HG03354 (cell line): ENCODE measurements around the gene LHX6.

ENCODE experiments used
- ATAC-seq: cut with Tn5 transposase; IDR thresholded peaks from one replicate; pipeline ENCODE4 v1.9.1; 2021; ENCODE audit warnings: mild to moderate bottlenecking; ENCODE audit not compliant: unreplicated experiment, poor library complexity, severe bottlenecking

LHX6 gene

DNA sequence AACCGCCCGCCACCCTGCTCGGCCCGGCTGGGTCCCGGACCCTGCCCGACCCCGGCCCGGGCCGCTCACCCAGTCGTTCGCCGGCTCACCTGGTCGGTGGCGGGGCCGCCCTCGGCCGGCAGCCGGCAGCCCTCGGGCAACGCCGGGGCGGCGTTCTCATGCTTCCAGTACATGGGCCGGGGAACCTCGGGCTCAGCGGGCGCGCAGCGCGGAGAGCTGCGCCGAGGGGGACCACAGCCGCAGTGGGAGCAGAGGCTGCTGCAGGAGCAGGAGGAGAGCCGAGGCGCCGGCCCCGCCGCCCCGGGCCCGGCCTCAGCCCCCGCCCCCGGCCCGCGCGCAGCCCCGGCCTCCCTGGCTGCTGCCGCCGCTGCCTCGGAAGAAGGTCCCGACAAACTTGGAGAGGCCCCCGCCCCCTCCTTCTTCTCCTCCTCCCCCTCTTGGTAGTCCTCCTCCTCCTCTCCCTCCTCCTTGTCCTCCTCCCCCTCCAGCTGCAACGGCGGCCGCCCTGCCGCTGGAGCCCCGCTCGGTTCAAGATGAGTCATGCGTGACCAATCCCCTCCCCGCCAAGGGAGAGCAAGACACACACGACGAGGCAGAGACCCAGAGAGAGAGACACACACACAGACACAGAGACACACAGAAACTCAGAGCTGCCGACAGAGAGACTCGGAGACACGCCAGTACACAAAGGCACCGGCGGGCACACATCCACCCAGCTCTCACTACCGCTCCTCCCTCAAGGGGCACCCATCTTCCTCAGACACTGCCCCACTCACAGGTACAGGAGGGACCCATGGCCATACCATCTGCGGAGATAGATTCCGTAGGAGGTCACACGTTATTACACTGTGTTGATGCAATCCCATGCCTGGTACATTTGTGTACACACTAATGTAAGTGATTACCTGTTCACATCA is at the start of gene LHX6:
LHX6 (minus strand) TSS at position 390 of the 917 bp plus-strand sequence; CDS start at position 173, 217 bp downstream.
- ATAC-seq: no peak

DNA sequence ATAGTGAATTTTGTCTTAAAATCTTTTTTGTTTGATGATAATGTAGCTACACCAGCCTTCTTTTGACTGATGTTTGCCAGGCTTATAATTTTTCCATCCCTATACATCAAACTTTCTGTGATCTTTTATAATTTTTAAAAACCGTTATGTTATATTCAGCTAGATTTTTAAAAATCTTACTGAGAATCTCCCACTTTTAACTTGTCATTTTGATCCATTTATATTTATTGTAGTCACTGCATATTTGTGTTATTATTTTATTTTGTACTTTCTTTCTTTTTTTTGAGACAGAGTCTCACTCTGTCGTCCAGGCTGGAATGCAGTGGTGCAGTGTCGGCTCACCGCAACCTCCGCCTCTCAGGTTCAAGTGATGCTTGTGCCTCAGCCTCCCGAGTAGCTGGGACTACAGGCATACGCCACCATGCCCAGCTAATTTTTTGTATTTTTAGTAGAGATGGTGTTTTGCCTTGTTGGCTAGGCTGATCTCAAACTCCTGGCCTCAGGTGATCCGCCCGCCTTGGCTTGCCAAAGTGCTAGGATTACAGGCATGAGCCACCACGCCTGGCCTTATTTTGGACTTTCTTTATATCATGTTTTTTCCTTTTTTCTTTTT is 48.6 kb upstream of the LHX6 start:
- no peak for ATAC-seq

DNA sequence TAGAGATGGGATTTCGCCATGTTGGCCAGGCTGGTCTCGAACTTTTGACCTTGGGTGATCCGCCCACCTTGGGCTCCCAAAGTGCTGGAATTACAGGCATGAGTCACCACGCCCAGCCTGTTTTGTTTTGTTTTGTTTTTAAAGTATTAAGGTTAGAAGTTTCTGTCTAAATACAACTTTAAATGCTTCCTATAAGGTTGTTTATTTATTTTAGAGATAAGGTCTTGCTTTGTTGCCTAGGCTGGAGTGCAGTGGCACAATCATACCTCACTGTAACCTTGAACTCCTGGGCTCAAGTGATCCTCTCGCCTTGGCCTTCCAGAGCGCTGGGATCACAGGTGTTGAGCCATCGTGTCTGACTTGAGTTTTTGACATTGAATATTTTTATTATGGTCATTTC is 47.3 kb upstream of the LHX6 start:
- no peak for ATAC-seq

DNA sequence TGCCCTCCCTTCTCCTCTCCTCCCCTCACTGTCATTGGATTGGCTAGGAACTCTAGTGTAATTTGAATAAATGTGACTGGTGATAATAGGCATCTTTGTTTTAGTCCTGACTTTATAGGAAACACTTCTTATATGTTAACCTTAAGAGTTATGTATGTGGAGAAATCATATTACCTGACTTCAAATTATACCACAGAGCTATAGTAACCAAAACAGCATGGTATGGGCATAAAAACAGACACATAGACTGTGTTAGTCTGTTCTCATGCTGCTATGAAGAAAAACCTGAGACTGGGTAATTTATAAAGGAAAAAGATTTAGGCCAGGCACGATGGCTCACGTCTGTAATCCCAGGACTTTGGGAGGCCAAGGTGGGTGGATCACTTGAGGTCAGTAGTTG is 45.3 kb upstream of the LHX6 start:
- ATAC-seq: no peak

DNA sequence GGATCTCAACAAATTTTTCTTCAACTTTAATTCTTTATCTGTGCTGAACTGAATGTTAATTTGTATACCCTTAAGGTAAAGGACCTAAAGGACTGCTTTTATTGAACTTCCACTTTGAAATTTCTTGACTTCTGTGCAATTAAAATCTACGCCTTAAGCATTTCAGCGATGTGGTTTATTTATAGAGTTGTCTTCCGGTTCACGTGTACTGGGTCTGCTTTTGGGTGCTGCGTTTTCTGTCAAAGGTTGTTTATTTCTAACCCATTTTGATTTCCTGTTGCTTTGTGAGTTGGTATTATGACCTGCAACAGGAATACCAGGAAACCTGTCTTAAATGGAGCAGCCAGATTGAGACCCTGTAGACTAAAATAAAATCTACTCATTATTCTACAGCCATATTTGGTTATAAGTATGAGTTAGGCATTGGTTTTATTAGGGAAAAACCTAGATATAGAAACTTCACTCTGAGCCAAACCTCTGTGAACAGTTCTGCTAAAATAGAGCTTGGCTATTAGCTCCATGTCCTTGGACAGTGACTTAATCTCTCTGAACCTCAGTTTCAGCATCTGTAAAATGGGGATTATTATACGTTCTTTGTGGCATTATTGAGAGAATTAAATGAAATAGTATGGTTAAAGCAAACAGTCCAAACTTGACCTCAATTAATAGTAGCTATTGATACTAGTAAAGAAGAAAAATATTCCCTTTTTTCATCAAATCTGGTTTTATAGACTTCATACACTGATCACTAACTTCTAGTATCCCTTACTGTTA is 39.5 kb upstream of the LHX6 start:
- ATAC-seq: no peak

DNA sequence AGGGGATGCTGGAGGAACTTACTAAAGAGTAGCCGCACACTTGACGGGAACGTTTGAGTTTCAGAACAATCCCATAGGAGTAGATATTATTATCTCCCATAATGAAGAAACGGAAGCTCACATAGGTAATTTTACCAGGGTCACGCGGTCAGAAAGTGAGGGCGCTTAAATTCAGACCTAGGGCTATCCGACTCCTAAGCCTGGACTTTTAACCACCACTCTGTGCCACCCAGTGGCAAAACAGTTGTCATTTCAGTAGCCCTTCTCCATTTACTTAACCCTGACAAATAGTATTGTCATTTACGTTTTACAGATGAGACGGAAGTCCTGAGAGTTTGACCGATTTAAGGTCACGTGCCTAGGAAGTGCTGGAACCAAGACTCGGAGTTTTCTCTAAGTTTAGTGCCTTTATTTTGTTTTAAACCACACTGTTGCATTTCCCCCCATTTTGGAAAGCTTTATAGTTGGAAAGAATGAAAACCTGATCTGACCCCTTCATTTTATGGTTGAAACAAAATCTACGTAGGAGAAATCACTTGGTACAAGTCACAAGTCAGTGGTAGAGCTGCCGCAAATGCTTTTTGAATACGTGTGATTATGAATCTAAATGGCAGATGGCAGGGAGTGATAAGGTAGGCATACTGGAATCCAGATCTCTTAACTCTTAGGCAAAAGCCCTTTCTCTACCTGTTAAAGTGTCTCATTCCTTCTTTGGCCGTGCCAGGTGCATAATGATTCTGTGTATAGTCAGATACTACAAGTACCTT is 36.6 kb upstream of the LHX6 start:
- peak; percentile 41 for ATAC-seq

DNA sequence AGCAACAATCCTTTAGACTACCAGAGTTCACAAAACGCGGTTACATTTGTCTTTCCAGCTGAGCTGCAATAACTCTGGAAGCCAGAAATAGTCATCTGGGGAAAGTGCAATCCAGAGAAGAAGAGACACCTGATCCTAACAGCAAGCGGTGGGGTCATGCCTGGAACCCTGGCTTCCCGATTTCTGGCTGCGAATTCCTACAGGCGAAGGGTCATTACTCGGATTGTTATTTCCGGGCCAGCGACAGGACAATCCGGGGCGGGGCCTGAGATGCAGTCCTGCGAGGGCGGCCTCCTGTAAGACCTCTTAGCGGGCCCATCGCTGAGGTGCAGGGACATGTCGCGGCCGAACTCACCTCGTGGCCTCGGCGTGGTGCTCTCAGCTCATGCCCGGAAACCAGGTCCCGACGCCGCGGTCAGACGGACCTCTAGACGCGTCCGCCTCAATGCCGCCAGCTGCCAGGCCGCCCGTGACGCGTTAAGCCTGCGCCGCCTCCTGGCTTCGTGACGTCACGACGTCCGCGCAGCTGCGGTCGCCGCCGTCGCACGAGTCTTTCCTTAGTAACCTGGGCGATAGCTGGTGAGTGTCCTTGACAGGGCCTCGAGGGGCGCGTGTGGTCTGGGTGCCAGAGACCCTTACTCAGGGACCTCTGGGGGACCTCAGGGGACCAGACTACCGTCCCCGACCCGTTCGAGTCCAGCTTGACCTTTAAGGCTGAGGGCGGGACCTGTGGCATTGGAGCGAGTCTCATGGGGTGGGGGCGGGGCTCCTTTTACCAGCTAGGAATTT is 35.8 kb upstream of the LHX6 start, which contains the start of the genes MRRF and RBM18:
MRRF (plus strand) TSS at position 523 of the 789 bp plus-strand sequence. CDS start 6,010 bp downstream, outside the sequence.
RBM18 (minus strand) TSS at position 481 of the 789 bp plus-strand sequence. CDS start 3,348 bp downstream, outside the sequence.
- ATAC-seq: peak; percentile 86

DNA sequence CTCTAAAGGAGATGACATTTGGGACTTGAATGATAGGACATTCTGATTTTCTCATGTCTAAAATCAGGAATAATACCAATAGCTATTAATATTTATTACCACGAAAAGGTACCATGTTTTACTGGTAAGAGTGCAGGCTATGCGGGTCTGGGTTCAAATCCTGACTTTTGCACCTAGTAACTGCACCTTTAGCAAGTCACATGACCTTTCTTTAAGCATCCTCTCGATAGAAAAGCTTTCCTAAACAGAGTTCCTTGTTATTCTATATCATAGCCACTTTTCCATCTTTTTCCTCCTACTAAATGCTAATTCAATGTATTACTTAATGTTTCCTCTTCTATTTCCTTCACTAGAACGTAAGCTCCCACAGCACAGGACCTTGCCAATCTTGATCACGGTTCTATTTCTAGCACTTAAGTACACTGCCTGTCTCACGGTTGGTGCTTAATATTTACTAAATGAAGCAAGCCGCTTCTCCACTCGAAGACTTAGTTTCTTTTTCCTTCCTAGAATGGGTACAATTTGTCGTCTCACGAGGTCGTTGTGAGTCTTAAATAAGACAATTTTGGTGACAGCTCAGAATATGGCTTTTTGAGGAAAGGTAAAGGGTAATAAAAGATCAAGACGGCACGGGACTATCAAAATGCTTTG is 35.1 kb upstream of the LHX6 start:
- no peak for ATAC-seq

DNA sequence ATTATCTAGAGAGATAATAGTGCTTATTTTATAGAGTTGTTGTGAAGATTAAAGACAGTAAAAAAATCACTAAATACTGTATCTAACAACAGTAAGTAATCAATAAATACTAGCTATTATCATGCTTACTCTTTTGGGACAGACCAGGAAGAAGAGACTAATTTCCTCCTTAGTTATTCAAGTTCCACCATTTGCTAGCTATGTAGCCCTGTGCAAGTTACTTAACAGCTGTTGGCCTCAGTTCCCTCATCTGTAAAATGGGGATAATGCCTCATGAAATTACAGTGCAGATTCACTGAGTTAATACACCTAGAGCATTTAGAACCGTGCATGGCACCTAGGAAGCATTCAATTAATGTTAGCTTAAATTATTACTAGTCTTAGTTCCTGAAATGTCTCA is 33.3 kb upstream of the LHX6 start:
- ATAC-seq: no peak

DNA sequence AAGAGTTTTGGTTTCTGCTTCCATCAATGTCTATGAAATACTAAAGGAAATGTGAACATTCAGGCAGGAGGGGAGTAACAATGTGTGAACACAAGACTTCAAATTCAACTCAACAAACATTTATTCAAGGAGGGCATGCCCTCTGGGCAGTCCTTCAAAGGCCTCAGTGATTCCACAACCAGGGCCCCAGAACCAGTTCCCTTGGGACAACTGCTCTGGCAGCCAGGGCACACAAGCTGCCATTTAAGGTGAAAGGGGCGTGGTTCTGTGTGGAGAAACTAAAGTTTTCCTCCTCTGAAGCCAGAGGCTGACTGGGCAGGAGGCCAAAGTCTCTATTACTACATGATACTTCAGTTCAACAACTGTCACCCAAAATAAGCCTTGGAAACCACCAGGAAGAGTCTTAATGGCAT is 32.7 kb upstream of the LHX6 start:
- no peak for ATAC-seq

DNA sequence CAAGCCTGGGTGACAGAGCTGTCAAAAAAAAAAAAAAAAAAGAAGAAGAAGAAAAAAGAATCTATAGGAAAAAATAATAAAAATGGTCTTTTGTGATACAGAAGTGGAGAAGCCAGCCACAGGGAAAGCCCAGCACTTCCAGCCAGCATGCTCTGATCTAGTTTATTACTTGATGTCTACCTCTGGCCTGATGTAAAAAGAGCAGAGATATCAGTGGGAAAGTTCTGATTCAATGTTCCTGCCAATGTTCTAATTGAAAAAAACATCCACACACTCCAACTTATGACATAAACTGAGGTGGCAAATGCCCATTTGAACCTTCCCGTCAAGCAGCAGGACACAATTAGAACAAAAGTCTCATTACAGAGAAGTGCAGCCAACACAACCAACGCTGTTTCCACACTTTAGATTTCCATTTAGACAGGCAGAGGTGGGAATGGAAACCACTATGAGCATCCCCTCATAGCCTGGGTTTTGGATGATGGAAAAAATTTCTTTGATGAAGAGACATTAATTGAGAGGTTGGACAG is 30.2 kb upstream of the LHX6 start:
- no peak for ATAC-seq

DNA sequence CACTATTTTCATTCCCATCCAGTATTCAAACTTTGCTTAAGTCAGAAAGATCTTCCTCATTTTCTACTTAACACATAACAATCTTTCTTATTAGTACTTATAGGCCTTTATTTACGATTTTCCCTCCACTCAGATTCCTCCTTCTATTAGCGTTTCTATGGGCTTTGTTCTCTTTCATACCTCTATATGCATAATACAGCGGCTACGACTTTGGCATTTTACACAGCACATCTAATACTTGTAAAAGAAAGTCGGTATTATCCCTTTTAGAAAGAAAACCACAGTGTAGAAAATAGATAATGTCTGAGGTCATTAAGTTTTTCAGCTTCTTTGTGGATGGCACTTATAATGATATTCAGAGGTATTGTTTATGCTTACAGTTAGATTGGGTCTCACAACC is 27.4 kb upstream of the LHX6 start:
- no peak for ATAC-seq

DNA sequence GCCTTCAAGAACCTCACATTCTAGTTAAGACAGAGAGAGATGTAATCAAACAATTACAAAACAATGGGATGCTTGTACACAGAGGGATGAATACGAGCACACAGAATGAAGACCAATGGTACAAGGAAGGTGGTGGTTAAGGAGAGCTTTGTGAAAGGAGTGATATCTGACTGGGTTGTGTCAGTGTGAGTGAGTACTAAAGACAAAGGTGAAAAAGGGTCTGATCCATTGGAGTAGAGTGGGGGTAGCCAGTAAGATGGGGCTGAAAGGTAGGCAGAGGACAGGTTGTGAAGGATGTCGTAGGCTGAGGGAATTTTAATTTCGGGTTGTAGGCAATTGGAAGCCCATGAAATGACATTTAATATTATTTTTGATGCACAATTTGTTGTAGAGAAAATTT is 26.0 kb upstream of the LHX6 start:
- no peak for ATAC-seq

DNA sequence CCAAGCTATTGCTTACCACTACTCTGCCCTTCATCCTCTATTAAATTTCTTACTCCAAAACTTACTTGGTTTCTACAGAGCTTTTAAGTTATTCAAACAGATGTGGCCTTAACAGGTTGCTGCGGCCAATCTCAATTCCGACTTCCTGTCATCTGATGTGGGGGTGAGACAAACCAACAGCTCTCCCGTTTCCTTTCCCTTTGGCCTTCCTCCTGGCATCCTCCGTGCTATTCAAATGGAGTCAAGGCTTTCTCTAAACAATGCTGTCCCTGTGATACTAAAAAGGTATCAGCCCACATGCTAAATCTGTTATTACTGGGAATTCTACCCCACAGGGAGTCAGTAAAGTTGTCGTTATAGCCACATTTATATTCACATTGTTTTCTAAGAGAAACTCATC is 24.0 kb upstream of the LHX6 start:
- no peak for ATAC-seq

DNA sequence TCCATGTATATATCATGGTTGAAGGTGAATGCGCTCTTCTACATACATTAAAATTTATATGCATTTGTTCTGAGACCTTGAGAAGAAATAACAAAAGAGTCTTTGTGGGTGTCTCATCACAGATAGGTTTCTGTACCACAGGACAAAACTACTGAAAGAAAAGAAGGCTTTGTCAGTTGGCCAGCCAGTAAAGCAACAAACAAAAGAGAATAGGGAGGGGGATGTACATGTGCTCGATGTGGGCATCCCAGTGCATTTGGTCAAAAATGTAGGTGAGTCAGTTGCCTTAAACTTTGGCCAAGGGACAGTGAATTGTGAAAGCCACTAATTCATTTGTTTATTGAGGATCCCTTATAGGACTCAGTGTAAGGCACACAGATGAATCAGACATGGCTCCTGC is 22.6 kb upstream of the LHX6 start:
- no peak for ATAC-seq

DNA sequence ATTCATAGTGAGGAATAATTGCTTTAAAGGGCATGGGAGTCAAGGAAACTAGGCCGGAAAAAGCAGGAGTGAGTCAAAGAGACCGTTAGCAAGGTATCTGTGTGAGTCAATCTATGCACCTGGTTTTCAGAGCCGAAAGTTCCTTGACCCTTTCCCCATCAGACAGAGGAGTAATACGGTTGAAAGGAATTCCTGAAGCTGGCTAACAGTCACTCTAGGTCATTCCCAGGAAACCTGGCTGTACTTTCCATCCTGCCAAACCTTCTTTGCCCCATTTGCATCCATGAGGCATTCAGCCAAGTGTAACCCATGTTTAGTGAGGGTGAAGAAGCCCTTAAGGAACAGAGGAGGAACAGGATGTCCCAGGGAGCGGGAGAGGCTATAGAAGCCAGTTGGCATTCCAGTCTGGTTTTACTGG is 19.7 kb upstream of the LHX6 start:
- ATAC-seq: no peak

DNA sequence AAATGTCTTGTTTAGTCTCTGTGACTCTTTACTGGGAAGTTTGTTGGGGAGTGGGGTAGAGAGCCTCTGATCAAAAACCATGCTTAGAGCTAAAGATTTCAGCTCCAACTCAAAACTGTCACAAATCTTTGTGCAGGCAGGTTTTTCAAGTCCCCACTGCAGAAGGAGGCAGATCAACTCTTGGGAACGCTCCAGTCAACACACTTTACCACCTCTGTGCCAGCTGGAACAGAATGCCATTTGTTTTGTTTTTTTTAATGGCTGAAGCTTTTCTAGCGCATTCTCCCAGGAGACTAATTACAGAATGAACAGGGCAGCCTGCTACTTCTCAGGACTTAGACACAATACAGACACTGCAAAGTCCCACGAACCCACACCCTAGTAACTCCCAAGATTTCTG is 17.9 kb upstream of the LHX6 start:
- ATAC-seq: no peak

DNA sequence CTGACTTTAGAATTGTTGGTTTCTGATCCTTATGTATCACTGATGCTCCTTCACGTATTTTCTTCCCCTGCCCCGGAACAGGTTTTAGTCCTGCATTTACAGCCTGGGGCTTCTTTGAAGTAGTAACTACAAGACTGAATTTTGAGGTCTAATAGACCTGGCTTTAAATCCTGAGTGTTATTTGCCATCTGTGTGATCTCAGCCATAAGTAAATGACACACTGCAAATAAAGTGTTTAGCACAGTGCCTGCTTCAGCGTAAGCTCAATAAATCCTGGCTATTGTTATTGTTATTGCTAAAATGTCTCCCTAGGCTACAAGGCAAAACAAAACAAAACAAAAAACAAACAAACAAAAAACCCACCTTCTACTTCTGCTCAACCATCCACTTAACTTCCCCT is 15.6 kb upstream of the LHX6 start:
- ATAC-seq: no peak
